ENCODE results near the gene ERF. TPM values are rescaled to one million over a fixed set of nuclear protein-coding genes. Genes with fewer than 3 reads are reported as not detected.

ERF gene
- total RNA-seq, 1 donor = 30.4 TPM

DNA sequence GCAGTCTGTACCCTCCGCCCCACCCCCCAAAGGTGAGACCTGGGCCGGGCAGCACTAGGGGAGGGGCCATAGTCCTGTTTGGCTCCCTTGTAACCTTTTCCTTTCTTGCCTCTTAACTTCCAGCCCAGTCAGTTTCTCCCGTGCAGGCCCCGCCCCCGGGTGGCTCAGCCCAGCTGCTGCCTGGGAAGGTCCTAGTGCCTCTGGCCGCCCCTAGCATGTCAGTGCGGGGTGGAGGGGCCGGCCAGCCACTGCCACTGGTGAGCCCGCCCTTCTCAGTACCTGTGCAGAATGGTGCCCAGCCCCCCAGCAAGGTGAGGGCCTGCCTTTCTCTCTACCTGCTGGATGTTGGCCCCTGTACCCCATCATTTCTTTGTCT, 36.5 kb upstream of the ERF start:
- no peak for TF ChIP-seq CTCF (IDR thresholded peaks at IDR 0.05; ENCODE audit: insufficient read depth, low read length)
- no peak overlapping the region for H3K4me3 ChIP-seq (ENCODE audit: low read depth, low read length)
- DNase-seq (ENCODE audit: low read depth) = no peak

GRCh38 chr19:42290523-42291434, 35.9 kb upstream of the ERF start:
- peak; percentile 44 for TF ChIP-seq CTCF (IDR thresholded peaks at IDR 0.05; ENCODE audit: insufficient read depth, low read length)
- DNase-seq (ENCODE audit: low read depth) = no peak
- H3K4me3 ChIP-seq (ENCODE audit: low read depth, low read length) = no peak overlapping the region

DNA sequence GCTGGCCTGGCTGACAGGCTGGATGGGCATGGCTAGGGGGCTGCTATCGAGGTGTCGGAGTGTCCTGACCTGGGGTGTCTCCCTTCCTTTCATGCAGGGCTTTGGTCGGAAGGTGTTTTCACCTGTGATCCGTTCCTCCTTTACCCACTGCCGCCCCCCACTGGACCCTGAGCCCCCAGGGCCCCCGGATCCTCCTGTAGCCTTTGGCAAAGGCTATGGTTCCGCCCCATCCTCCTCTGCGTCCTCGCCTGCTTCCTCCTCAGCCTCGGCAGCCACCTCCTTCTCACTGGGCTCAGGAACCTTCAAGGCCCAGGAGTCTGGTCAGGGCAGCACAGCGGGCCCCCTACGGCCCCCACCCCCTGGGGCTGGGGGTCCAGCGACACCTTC, 35.2 kb upstream of the ERF start:
- H3K4me3 ChIP-seq (ENCODE audit: low read depth, low read length) = no peak overlapping the region
- no peak for TF ChIP-seq CTCF (IDR thresholded peaks at IDR 0.05; ENCODE audit: insufficient read depth, low read length)

GRCh38 chr19:42289556-42290041, 34.7 kb upstream of the ERF start:
- no peak for DNase-seq (ENCODE audit: low read depth)
- no peak overlapping the region for H3K4me3 ChIP-seq (ENCODE audit: low read depth, low read length)
- TF ChIP-seq CTCF (IDR thresholded peaks at IDR 0.05; ENCODE audit: insufficient read depth, low read length) = no peak

More for the DNA sequence above, 35.2 kb upstream of the ERF start:
- no peak for DNase-seq (ENCODE audit: low read depth)

DNA sequence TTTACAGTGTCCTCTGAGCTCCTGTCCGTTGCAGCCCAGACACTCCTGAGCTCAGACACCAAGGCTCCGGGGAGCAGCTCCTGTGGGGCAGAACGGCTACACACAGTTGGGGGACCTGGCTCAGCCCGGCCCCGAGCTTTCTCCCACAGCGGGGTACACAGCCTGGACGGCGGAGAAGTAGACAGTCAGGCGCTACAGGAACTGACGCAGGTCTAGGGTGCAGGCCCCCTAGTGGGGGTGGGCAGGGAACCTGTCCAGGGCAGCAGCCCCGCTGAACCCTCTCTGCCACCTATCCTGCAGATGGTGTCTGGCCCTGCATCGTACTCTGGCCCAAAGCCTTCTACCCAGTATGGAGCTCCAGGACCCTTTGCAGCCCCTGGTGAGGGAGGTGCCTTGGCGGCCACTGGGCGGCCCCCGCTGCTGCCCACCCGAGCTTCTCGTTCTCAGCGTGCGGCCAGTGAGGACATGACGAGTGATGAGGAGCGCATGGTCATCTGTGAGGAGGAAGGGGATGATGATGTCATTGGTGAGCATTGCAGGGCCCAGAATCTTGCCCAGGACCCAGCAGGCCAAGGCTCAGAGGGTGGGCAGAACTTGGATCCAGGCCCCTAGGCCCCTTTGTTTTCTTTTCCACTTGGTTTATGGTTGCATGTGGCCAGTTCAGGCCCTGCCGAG, 34.1 kb upstream of the ERF start:
- DNase-seq (ENCODE audit: low read depth) = no peak
- no peak for TF ChIP-seq CTCF (IDR thresholded peaks at IDR 0.05; ENCODE audit: insufficient read depth, low read length)

GRCh38 chr19:42288387-42288786, 33.5 kb upstream of the ERF start:
- TF ChIP-seq CTCF (IDR thresholded peaks at IDR 0.05; ENCODE audit: insufficient read depth, low read length) = no peak
- no peak for DNase-seq (ENCODE audit: low read depth)
- no peak overlapping the region for H3K4me3 ChIP-seq (ENCODE audit: low read depth, low read length)

More for the DNA sequence above, 34.1 kb upstream of the ERF start:
- no peak overlapping the region for H3K4me3 ChIP-seq (ENCODE audit: low read depth, low read length)
